HPDE6-E6E7 (cell line): ENCODE data around the gene CDO1.
"Not testable (repeated sequence)": the region's sequence is repeated elsewhere in the genome, so short reads cannot be mapped to it uniquely, and the experiment has no call there.

Source experiments
- DNase-seq: peaks from one replicate; pipeline ENCODE4 v3.0.0; 2011; ENCODE audit warnings: missing footprints; ENCODE audit errors: extremely low spot score

CDO1 gene

DNA sequence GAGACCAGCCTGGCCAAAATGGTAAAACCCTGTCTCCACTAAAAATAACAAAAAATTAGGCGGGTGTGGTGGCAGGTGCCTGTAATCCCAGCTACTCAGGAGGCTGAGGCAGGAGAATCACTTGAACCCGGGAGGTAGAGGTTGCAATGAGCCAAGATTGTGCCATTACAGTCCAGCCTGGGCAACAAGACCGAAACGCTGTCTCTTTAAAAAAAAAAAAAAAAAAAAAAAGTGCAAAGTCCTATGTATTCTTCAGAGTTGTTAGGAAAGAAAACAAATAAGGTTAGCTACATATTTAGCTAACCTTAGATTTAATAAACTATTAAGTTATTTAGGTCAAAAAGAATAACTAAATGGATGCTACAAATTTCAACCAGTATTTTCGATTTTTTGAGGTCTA is 13.5 kb upstream of the CDO1 start:
- no peak for DNase-seq

DNA sequence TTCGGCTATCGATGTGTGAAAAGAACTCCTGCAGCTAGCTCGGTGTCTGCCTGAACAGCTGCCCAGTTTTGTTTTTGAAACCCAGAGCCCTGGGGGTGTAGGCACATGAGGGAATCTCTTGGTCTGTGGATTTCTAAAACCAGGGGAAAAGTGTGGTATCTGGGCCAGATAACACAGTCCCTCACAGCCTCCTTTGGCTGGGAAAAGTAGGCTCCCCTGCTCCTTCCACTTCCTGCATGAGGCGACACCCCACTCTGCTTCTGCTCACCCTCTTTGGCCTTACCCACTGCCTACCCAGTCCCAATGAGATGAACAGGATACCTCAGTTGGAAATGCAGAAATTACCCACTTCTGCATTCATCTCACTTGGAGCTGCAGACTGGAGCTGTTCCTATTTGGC is 9.5 kb upstream of the CDO1 start:
- no peak for DNase-seq

DNA sequence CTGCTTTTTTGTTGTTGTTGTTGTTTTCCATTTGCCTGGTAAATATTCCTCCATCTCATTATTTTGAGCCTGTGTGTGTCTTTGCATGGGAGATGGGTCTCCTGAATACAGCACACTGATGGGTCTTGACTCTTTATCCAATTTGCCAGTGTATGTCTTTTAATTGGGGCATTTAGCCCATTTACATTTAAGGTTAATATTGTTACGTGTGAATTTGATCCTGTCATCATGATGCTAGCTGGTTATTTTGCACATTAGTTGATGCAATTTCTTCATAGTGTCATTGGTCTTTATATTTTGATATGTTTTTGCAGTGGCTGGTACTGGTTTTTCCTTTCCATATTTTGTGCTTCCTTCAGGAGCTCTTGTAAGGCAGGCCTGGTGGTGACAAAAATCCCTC is 8.5 kb upstream of the CDO1 start:
- not testable (repeated sequence) for DNase-seq

DNA sequence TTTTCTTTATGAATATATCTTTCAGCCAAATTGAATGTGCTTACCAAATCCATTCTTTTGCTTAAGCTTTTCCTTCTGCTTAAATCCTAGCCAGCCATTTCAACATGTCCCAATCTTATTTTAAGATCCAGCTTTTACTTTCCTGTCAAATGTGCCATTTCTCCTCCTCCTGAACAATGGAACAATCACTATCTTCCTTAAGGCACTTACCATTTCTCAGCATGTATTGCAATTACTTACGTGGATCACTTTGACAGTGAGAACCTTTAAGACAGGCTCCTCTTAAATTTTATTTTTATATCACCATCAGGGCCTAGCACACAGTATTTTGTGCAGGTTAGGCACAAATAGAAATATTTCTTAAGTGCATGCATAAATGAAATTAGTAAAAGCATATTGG is 4.4 kb upstream of the CDO1 start:
- no peak for DNase-seq

DNA sequence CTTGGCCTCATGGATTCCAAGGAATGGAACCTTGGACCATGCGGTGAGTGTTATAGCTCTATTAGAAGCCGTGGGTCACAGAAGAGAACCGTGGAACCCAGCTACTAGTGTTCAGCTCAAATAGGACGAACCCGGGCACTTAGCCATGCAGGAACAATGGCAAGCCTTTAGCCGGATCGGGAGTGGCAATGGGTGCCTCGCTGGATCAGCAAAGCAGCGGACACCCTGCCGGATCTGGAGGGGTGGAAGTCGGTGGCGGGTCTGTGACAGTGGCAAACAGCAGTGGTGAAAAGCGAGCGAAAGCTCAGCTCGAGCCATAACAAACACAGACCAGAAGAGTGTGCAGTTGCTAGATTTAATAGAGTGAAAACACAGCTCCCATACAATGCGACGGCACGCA is 2.4 kb upstream of the CDO1 start:
- DNase-seq, result no peak

DNA sequence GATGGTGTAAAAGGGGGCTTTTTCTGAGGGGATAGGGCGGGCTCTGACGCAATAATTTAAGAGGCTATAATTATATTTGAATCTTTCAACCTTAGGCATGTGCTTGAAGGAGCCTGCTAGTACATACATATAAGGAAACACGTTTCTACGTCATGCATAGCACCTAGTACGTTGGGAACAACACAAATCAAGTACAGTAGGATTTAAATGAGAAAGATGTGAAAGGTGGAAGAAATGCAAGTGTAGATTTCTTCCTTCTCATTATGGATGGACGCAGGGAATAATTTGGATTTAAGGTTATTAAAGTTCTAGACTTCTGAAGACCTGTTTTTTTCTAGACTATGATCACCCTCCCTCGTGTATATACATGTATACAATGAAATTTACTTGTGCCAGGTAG is 927 bp upstream of the CDO1 start:
- no peak for DNase-seq

DNA sequence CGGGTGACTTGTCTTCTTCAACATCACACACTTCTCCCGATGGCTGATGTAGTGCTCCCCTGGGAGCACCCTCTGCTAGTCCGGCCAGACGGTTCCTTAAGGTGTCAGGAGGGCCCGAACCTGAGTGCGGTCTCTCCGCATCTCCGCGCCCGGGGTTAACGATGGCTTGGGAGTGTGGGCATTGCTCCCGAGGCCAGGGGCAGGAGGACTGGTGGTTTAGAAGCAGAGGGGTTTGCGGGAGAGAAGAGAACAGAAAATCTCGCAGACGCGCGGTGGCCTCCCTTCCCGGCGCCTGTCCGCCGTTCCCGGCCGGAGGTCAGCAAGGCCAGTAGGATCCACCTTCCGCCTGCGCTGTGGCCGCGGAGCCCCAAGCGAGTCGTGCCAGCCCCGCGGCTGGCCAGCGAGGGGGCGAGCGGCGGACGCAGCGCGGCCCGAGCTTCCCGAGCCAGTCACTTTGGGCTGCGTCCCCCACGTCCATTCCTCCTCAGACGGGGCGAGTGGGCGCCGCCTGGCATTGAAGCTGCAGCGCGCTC is 700 bp downstream of the CDO1 start:
- no peak for DNase-seq

DNA sequence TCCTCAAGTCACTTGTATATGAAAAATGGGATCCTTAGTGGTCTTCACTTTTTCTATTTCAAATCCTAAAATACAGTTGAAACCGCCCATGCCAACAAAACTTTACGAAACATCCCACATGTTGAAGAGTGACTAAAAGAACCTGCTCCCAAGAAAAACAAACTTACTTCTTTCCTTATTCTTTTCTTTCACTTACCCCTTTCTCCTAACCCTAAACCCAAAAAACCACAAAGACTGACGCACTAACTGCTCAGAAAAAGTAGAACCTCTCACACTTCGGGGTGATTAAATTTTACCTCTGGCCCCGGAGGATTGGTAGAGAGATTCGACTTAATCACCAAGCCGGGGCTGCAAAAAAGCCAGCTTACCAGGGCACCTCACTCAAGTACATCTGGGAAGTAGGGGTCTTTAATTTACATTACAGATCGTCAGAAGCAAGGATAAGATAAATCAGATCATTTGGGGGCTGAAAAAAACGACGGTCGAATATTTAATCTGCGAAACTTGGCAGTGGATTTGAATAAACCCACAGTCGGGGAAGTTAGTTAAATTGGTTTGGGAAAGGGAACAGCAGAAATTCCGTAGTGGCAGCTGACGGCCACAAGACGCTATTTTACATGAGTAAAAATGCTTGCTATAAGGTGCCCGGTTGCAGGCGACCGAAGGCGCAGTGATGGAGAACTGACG is 1.3 kb downstream of the CDO1 start:
- no peak for DNase-seq

DNA sequence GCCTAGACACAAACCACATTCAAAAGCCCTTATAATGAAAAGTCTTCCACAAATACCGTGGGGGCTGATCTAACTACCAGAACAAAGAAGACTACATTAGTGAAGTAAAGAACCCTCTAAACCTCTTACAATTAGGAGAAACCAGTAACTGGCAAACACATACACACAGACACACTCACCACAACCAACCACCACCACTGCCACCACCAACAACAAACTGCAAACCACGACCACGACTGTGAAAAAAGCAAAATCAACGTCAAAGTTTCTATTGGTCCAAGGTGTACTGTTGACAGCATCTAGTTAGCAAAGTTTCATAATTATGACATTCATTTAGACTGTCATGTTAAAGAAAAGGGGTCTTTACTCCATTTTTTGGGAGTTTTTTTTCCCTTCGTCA is 2.7 kb downstream of the CDO1 start:
- DNase-seq, result no peak

DNA sequence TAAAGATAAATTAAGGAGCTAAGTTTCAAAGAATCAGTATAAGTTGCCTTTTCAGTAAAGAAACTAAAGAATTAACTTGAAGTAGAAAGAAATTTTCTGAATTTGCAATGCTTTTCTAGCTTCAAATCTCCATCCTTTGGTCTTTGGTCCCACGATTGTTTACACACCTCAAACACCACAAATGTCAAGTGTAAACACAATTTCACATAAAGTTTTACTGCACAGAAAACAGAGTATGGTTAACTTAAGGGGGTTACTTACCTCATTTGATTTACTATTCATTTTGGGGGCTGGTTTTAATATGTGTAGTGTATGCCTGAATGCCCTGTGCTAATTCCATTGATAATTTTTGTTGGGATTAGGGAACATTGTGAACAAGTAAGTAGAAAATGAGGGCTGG is 4.1 kb downstream of the CDO1 start:
- no peak for DNase-seq

DNA sequence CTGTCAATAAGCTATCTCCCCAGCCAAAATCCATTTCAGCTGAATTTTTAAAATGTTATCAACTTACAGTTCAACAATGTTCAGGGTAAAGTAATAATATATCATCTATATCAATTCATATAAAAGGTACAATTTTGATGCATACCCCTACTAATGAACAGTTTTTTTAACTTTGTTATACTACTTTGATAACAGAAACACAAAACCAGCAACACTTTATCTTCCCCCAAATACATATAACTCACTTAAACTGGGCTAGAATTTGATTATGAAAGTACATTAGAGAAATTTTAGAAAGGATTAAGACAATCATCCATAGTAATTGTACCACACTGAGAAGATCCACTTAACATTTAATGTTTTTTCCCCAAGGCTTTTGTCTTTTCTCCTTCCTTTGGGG is 5.1 kb downstream of the CDO1 start:
- DNase-seq, result no peak

DNA sequence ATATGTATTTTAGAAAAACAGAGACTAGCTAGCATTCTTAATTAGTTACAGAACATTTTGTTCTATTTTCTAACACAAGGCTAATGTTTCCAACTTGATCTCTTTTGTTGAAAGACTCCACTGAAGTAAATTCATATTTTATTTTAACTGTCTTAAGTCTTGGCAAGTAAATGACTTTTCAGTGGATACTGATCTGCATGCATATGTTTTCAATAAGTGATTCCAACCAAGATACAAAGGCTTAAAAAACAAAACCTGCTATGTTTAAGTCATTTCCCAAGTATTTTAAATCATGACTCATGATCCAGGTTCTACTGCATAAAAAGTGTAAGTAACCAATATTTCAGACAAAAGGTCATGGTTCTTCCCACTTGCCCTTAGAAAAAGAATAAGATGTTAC is 5.7 kb downstream of the CDO1 start:
- no peak for DNase-seq

DNA sequence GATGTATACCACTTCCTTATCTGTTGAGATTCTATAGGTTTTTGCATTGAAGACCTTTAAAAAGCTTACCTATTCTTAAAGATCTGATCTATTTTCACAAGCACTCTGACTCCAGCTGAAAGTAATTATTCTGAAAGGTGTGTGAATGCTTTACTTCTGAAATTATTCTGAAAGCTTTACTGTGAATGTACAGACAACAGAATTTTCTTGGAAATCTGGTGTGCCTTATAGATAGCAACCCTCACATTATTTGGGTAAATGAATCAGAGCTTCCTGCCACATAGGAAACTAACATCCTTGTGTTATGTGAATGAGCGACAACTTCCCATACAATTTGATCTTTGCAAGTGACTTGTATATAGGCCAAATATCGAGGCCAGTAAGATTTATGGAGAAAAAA is 6.5 kb downstream of the CDO1 start:
- DNase-seq, result no peak

DNA sequence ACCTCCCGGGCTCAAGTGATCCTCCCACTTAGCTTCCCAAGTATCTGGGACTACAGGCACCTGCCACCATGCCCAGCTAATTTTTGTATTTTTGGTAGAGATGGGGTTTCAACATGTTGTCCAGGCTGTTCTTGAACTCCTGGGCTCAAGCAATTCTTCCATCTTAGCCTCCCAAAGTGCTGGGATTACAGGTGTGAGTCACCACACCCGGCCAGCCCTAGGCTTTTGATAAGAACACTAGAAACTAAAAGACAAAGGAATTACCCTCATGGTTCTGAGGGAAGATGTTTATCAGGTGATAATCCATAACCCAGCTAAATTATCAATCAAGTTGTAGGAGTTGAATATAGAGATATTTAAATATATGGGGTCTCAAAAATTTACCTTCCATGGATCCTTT is 8.4 kb downstream of the CDO1 start:
- not testable (repeated sequence) for DNase-seq

DNA sequence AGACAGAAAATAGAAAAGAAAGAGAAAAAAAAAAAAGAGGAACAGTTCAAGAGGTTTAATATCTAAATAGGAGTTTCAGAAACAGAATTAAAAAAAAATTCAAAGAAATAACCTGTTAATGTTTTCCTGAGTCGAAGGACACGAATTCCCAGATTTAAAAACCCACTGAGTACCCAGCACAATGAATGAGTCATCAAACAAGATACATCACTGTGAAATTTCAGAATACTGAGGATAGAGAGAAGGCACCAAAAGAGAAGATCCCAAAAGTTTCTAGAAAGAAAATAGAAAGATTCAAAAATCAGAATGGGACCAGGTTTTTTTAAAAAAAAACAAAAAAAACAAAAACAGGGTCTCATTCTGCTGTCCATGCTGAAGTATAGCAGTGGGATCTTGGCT is 8.8 kb downstream of the CDO1 start:
- DNase-seq, result no peak

DNA sequence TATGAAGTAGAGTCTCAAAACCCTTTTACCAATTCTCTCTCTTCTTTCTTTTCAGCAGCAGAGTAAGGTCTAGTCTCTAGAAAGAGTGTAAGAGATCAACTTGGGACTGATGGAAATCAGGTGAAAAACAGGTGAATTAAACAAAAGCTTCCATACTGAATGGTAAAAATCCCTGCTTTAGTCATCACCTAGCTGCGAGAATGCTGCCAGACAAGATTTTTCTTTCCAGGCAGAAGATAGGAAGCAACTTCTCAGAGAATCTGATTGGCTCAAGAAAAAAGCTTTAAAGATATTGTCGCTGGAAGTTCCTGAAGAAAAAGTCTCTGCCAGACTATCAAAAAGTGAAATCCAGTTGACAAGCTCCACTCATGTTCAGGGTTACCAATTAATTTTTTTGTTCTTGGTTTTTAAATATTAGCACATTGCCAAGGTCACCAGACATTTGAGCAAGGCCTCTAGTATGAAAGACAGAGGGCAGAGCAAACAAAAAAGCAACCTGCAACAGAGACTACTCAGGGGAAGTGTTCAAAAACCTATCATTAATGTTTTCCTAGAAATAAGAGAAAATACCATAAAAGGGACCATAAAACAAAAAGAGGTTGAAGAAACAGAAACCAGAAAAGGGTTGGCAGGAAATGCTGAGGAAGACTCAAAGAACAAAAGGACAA is 9.3 kb downstream of the CDO1 start:
- no peak for DNase-seq

DNA sequence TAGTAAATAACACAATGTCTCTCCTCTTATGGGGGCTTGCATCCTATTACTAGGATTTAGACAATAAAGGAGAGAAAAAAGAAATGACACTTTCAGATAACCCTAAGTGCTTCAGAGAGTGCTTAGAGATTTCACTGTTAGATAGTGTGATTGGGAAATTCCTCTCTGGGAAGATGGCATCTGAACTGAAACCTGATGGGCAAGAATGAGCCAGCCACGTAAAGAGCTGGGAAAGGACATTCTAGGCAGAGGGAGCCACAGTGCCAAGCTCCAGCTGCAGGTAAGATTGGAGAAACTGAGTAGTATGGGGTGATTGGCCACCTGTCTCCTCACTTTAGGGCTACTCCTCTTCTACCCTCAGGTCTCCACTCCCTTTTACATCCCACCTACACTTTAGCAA is 14.5 kb downstream of the CDO1 start:
- no peak for DNase-seq

DNA sequence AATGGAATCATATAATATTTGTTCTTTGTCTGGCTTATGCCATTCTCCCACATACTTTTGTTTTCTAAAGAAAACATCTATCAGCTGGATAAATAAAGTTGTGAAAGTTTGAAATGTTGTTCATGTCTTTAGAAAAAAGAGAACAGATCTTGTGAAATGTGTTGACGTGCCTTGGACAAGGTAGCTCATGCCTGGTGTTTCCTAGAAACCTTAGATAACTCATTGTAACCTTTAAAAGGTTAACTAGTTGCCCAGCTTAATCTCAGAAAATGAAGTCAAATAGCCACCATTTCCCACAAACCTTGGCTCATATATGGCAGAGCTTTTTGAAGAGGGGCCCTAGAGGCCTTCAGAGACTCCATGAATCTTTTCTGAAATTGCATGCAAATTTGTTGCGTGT is 15.3 kb downstream of the CDO1 start:
- no peak for DNase-seq

DNA sequence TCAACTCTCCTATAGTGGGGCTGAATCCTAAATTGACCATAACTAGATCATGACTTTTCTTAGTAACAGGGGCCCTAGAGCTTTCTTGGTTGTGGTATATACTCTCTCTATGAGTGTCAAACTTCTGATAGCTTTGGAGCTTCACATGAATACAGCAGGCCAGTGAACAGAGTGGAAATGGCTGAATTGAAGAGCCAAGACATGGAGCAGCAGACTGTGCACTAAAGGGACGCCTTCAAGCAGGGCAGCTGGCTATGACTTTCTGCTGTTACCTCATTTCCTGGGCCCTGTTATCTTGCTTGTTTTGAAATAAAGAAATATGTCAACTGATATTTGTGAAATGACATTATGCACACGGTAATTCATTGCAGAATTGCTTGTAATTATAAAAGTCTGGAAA is 16.4 kb downstream of the CDO1 start:
- no peak for DNase-seq

DNA sequence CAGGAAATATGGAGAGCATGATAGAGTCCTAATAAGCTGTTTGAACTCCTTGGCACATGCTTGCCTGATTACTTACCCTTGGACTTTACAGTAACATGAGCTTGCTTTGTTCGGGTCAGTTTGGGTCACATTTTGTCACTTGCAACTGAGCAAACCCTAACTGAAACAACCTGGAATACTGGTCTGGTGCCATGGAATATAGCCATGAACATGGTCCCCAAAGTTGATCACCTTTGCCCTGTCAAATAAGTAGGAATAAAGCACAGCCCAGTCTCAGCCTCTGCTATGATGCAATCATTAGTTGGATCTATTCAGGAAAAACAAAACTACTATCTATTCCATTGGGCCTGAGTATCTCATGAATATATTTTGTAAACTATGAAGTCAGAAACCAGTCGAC is 18.2 kb downstream of the CDO1 start:
- no peak for DNase-seq

DNA sequence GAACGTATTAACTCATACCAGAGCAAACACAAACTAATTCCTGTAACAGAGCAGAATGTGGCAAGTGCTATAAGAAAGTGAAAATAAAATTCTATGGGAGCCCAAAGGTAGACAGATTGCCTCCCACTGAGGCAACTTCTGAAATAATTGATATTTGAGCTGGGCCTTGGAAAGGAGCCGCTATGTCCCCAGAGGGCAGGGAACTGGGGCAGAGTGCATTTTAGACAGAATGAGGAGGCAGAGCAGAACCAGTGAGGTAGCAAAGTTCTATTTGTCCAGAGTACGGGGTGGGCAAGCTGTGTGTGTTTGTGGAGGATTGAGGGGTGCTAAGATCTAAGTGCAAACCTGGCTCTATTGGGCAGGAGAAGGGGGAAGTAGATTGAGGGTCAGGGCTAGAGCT is 19.8 kb downstream of the CDO1 start:
- no peak for DNase-seq

DNA sequence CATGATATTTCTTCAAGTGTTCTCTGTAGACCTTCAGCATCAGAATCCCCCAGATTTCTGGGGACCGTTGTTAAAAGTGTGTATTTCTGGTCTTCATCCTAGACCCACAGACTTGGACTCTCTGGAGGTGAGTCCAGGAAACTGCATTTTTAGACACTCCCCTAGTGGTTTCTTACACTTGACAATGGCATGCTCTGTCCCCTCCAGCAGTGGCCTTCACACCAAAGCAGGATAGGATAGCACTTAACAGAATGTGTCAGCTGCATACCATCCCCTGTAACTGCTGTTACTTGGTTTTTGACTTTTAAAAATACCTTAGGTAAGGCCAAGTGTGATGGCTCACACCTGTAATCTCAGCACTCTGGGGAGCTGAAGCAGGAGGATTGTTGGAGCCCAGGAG is 20.8 kb downstream of the CDO1 start:
- no peak for DNase-seq

DNA sequence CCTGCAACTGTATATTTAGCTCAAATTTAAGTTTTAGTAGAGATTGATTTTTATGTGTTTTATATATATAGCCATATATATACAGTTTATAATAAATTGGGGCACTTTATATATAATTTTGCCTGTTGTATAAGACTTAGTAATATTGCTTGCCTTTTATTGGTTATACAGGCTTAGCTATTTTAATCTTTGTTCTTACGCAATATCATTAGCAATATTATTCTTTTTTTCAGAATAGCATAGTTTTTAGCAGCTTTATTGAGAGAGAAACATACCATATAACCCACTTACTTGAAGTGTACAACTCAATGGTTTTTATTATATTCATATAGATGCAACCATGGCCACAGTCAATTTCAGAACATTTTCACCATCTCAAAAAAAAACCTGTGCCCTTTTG is 28.0 kb downstream of the CDO1 start:
- no peak for DNase-seq

DNA sequence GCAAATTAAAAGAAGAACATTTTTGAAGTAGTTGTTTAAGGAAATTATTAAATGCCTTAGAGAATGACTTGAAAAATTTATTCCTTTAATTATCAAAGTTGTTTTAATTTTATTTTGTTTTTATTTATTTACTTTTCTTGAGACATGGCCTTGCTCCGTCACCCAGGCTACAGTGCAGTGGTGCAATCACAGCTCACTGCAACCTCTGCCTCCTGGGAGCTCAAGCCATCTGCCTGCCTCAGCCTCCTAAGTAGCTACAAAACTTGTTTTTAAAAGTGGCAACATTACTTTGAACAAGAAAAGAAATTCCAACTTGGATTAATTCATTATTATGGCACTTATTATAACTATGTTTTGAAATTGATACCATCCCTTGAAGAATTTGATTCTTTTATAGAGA is 29.0 kb downstream of the CDO1 start:
- DNase-seq, result no peak
